Jurkat, Clone E6-1 (cell line): ENCODE measurements around the gene COPS3. TPM values are rescaled to one million over a fixed set of nuclear protein-coding genes. Genes with fewer than 3 reads are reported as not detected.

Experiments used
- DNase-seq: peaks from one replicate; pipeline ENCODE4 v3.0.0-alpha.2; 2011; ENCODE audit warnings: low read depth, low spot score
- H3K4me3 ChIP-seq: 2 replicates; pipeline ENCODE4 v1.5.1; 2011; ENCODE audit warnings: mild to moderate bottlenecking, low read length, control low read depth, moderate library complexity
- polyA plus RNA-seq: library from polyadenylated mRNA; unstranded; fragments of >200 nt; gene quantifications from one replicate; pipeline ENCODE4 v1.2.1, GENCODE V29; 2012; ENCODE audit warnings: missing spikeins; ENCODE audit not compliant: insufficient read length, insufficient read depth

Gene COPS3
- polyA plus RNA-seq, result 183 TPM

GRCh38 chr17:17280613-17281549 is at the start of gene COPS3:
Gene COPS3 (minus strand): TSS chr17:17281246. CDS start chr17:17281186, 60 bp downstream.
- H3K4me3 ChIP-seq, result peak within 1 kb of the TSS; percentile 63
- DNase-seq, result peak; percentile 99

GRCh38 chr17:17328251-17328650 is 47.2 kb upstream of the COPS3 start:
- no peak for DNase-seq
- H3K4me3 ChIP-seq, result no peak overlapping the region

- no peak for DNase-seq
These were observed 45.3 kb upstream of the COPS3 start for GRCh38 chr17:17326275-17326875.

GRCh38 chr17:17325816-17326215 is 44.8 kb upstream of the COPS3 start:
- no peak for DNase-seq
- no peak overlapping the region for H3K4me3 ChIP-seq

More at GRCh38 chr17:17326275-17326875, 45.3 kb upstream of the COPS3 start:
- no peak overlapping the region for H3K4me3 ChIP-seq

- no peak for DNase-seq
- H3K4me3 ChIP-seq, result no peak overlapping the region
These were observed 44.2 kb upstream of the COPS3 start for GRCh38 chr17:17325228-17325627.

- H3K4me3 ChIP-seq, result no peak overlapping the region
- no peak for DNase-seq
These were observed 43.6 kb upstream of the COPS3 start for GRCh38 chr17:17324616-17325015.

GRCh38 chr17:17322516-17323510 is 41.8 kb upstream of the COPS3 start:
- DNase-seq, result no peak
- H3K4me3 ChIP-seq, result no peak overlapping the region

- H3K4me3 ChIP-seq, result no peak overlapping the region
- no peak for DNase-seq
These were observed 40.4 kb upstream of the COPS3 start for GRCh38 chr17:17321356-17322025.

GRCh38 chr17:17320911-17321220 is 39.8 kb upstream of the COPS3 start:
- no peak overlapping the region for H3K4me3 ChIP-seq
- no peak for DNase-seq

GRCh38 chr17:17320188-17320910 is 39.3 kb upstream of the COPS3 start:
- no peak for DNase-seq

GRCh38 chr17:17315142-17315821 is 34.2 kb upstream of the COPS3 start:
- DNase-seq, result no peak
- H3K4me3 ChIP-seq, result no peak overlapping the region

More at GRCh38 chr17:17320188-17320910, 39.3 kb upstream of the COPS3 start:
- no peak overlapping the region for H3K4me3 ChIP-seq

GRCh38 chr17:17314501-17315071 is 33.5 kb upstream of the COPS3 start:
- no peak overlapping the region for H3K4me3 ChIP-seq
- no peak for DNase-seq

GRCh38 chr17:17313350-17313991 is 32.4 kb upstream of the COPS3 start:
- H3K4me3 ChIP-seq, result no peak overlapping the region
- DNase-seq, result peak; percentile 28

- no peak overlapping the region for H3K4me3 ChIP-seq
- no peak for DNase-seq
These were observed 28.3 kb upstream of the COPS3 start for GRCh38 chr17:17309356-17309755.

- H3K4me3 ChIP-seq, result peak overlapping the region; percentile 66
- peak; percentile 92 for DNase-seq
These were observed 24.3 kb upstream of the COPS3 start for GRCh38 chr17:17305281-17305801.

GRCh38 chr17:17304521-17304985 is 23.5 kb upstream of the COPS3 start:
- H3K4me3 ChIP-seq, result peak overlapping the region; percentile 66
- DNase-seq, result peak; percentile 96
